ENCODE data around the gene NDUFV1. TPM values are rescaled to one million over a fixed set of nuclear protein-coding genes. Genes with fewer than 3 reads are reported as not detected.
A peak's percentile ranks its signal among the peaks of the same experiment; 100 is the strongest.
"Not testable (repeated sequence)": the region's sequence is repeated elsewhere in the genome, so short reads cannot be mapped to it uniquely, and the experiment has no call there.

NDUFV1 gene
- total RNA-seq, 1 donor from 2014 or later, result 202 TPM

DNA sequence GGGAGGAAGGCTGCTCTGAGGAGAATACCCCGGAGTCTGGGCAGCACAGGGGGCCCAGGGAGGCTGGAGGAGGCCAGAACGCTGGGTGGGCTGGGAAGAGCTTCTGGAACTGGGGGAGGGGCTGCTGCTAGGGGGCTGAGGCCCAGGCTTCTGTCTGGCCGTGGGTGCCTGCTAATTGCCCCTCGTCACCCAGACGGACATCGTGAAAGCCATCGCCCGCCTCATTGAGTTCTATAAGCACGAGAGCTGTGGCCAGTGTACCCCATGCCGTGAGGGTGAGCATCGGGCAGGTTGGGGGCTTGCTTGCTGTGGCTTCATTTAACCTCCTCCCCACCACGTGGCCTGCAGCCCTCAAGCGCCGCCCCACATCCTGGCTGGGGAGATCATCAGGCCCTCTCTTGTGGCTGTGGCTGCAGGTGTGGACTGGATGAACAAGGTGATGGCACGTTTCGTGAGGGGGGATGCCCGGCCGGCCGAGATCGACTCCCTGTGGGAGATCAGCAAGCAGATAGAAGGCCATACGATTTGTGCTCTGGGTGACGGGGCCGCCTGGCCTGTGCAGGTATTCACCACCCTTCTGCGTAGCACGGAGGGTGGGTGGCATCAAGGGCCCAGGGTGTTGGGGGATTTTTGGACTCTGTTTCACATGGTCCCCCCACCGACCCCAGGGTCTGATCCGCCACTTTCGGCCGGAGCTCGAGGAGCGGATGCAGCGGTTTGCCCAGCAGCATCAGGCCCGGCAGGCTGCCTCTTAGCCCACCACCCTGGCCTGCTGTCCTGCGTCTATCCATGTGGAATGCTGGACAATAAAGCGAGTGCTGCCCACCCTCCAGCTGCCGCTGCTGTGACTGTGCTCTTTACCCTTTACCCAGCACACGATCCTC, 5.2 kb downstream of the NDUFV1 start:
- DNase-seq (ENCODE audit: low spot score), result no peak

DNA sequence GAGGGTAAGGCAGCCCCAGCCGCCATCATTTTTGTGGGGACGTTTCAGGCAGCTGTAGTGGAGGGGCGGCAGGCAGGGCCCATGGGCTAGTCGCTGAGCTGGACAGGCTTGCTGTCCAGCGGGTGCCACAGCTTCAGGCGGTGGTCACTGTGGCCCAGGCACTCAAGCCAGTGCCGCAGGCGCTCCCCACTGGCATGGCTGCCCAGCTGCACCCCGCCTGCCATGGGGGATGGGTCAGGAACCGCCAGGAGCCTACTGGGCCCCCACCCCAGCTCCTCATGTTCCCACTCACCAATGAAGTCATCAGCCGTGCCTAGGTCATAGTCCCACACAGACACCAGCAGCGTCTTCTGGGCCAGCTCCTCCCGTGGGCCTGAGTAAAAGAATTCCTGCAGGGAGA, 6.0 kb downstream of the NDUFV1 start:
- DNase-seq (ENCODE audit: low spot score), result no peak

DNA sequence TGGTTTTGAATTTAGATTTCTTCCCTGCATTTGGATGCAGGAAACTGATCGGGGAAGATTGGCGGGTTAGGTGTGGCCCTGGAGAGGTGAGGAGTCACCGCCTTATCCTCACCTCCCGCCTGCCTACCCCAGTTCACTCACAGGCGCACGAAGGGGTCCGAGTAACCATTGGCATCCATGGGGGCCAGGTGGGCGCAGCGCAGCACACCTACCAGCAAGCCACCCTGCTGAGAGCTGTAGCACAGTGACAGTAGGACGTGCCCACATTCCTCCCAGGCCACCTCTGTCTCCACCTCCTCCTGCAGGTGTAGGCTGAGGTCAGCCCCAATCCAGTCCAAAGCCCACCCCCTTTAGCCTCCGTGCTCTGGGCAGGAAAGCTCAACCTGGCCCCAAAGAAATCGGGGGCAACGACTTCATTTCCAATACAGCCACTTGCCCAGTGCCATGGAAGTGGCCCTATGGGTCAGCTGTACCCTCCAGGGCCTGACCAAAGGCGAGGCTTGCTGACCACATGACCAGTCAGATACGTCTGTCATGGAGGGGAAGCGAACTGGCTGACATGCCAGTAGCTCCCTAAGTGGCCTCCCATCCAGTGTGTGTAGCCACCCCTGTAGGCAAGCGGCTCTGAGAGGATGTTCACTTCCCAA, 6.7 kb downstream of the NDUFV1 start:
- DNase-seq (ENCODE audit: low spot score), result no peak

DNA sequence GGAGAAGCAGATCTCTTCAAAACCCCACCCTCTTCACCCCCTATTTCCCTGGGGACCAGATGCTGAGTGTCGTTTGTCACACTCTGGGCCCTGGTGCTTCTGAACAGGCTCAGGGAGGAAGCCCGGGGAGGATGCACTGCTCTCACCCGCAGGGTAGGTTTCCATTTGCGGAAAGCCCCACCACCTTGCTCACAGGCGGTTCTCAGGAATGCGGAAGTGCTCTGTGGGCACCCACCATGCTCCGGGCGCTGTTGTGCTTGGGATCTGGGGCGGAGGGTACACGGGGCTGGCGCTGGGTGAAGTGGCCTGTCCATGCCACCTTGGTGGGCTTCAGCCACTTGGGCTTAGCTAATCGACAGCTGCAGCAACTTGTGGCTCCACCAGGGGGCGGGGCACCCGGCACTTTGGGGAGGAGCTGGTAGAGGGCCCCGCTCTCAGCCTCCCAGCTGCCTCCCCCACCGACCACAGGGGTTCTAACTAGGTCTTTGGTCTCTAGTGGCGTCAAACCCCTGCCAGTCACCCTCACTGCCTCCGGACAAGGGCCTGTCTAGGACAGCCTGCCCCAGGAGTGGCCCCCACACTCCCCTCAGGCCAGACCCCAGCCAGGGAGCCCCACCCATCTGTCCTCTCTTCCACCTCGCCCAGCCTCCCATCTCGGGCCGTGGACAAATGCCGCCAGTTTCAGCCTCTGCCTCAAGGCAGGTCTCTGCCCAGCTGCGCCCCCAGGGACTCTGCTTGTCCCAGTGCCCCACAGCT, 7.4 kb downstream of the NDUFV1 start:
- DNase-seq (ENCODE audit: low spot score), result peak; percentile 60

DNA sequence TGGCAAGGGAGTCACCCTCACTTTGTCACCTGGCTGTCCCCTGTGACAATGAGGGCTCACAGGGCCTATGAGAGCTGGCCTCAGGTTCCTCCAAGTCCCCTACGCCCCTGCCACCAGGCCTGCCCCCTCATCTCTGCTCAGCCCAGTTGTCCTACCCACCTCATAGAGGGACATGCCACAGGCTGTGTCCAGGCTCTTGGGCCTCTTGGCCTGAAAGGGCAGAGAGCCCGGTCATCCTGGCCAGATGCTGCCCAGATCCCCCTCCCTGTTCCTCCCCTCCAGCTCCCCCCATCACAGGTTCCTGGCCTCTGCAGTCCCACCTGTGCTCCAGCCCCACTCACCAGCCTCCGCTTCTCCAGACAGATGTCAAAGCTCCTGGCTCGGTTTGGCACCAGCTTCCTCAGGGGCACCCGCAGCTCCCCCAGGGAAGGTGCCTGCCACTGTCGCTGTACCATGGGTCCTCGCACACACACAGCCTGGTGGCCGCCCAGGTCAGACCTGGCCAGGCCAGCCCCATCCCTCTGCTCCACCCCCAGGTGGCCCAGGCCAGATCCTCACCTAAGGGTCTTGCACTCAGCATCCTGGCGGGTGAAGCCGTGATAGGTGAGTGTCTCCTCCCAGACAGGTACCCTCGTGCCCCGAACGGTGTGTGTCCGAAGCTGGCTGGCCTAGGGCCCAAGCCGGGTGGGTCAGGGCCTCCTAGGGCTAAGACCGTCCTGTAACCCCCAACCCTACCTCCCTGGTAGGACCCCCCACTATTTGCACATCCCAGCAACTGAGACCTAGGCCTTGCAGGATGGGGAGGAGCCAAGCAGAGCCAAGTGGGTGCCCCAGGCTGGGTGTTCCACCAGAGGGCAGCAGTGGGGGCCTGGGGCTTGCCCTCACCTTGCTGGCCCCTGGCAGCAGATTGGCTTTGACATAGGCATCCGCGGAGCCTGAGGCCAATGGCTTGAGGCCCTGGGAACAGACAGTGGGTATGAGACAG, 8.3 kb downstream of the NDUFV1 start:
- DNase-seq (ENCODE audit: low spot score), result no peak

DNA sequence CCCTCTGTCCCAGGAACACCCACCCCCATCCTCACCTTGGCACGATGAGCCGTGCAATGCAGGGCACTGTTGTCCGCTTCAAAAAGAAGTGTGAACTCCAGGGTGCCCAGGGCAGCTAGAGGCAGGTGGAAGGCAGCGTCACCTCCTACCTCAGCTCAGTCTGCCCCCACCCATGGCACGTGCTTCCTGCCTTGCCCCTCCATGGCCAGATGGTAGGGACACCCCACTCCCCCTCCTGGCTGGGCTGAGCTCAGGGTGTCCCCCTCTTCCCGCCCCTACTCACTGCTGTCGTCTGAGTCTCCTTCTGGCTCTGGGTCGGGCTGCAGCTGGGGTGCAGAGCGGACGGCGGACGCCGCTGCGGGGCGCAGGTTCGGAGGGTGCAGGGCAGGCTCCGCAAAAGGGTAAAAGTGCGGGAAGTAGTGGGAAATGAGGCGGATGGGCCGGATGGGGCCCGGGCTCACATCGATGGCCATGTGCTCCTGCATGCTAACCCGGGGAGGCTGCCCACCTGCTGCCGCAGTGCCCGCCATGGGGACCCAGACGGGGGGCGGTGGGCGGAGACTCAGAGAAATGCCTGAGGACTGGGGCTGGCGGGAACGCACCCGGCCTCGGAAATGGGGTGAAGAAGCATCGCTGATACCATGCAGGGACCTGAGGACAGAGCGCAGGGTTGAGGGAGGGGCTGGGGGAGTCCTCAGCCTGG, 9.1 kb downstream of the NDUFV1 start:
- no peak for DNase-seq (ENCODE audit: low spot score)

DNA sequence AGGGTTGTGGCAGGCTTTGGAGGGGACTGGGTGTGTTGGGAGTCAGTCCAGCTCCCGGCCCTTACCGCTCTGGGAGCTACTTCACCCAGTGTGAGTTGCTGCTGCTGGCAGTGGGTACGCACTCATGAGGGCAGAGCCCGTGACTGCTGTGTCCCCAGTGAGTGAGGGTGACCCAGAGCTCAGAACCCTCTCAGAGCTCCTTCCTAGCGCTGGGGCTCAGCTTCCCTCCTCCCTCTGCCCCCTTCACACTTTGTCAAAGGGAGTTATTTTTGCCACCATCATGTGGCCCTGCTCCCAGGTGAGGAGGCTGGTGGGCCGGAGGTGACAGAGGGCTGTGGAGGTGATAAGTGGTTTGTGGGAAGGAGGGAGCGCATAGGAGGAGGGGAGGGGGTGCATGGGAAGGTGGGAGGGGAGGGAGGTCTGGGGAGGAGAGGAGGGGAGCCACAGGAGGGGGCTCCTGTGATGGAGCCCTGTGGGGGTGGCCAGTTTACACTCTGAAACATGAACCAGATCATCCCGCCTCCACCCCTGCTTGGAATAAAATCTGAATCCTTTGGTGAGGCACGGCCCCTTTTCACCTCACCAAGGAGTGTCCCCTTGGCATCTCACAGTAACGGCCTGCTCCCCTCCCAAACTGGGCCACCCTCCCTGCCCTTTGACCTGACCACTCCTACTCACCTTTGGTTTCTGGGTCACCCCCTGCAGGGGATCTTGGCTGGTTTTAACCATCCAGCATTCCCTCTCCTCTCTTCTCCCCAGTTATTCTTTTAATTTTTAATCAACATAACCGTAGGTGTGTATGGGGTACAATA, 9.9 kb downstream of the NDUFV1 start:
- peak; percentile 9 for DNase-seq (ENCODE audit: low spot score)

DNA sequence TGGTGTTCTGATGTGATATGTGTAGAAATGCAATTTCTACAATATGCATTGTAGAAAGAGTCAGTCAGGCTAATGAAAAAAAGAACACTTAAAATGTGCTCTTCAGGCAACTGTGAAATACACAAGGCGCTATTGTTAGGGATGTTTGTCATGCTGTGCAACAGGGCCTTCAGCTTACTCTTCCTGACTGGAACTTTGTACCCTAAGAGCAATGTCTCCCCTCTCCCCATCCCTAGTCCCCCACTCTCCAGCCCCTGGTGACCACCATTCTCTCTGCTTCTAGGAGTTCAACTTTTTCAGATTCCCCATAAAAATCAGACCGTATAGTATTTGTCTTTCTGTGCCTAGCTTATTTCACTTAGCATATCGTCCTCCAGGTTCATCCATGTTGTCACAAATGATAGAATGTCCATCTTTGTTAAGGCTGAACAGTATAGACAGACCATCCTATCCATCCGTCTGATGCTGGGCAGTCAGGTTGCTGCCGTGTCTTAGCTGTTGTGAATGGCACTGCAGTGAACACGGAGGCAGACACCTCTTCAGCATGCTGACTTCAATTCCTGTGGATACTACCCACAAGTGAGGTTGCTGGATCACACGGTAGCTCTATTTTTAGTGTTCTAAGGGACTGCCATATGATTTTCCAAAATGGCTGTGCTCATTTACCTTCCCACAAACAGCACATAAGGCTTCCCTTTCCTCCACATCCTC, 10.7 kb downstream of the NDUFV1 start:
- no peak for DNase-seq (ENCODE audit: low spot score)

DNA sequence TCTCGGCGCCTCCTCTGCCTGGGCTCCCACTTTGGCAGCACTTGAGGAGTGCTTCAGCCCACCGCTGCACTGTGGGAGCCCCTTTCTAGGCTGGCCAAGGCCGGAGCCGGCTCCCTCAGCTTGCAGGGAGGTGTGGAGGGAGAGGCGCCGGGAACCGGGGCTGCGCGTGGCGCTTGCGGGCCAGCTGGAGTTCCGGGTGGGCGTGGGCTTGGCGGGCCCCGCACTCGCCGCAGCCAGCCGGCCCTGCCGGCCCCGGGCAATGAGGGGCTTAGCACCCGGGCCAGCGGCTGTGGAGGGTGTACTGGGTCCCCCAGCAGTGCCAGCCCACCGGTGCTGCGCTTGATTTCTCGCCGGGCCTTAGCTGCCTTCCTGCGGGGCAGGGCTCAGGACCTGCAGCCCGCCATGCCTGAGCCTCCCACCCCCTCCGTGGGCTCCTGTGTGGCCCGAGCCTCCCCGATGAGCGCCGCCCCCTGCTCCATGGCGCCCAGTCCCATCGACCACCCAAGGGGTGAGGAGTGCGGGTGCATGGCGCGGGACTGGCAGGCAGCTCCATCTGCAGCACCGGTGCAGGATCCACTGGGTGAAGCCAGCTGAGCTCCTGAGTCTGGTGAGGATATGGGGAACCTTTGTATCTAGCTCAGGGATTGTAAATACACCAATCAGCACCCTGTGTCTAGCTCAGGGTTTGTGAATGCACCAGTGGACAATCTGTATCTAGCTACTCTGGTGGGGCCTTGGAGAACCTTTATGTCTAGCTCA, 12.3 kb downstream of the NDUFV1 start:
- DNase-seq (ENCODE audit: low spot score), result not testable (repeated sequence)

DNA sequence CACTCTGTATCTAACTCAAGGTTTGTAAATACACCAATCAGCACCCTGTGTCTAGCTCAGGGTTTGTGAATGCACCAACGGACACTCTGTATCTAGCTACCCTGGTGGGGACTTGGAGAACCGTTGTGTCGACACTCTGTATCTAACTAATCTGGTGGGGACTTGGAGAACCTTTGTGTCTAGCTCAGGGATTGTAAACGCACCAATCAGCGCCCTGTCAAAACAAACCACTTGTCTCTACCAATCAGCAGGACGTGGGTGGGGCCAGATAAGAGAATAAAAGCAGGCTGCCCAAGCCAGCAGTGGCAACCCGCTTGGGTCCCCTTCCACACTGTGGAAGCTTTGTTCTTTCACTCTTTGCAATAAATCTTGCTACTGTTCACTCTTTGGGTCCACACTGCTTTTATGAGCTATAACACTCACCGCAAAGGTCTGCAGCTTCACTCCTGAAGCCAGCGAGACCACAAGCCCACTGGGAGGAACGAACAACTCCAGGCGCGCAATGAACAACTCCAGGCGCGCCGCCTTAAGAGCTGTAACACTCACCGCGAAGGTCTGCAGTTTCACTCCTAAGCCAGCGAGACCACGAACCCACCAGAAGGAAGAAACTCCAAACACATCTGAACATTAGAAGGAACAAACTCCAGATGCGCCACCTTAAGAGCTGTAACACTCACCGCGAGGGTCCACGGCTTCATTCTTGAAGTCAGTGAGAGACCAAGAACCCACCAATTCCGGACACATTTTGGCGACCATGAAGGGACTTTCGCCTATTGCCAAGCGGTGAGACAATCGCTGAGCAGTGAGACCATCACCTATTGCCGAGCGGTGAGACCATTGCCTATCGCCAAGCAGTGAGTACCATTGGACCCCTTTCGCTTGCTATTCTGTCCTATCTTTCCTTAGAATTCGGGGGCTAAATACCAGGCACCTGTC, 13.2 kb downstream of the NDUFV1 start:
- not testable (repeated sequence) for DNase-seq (ENCODE audit: low spot score)

DNA sequence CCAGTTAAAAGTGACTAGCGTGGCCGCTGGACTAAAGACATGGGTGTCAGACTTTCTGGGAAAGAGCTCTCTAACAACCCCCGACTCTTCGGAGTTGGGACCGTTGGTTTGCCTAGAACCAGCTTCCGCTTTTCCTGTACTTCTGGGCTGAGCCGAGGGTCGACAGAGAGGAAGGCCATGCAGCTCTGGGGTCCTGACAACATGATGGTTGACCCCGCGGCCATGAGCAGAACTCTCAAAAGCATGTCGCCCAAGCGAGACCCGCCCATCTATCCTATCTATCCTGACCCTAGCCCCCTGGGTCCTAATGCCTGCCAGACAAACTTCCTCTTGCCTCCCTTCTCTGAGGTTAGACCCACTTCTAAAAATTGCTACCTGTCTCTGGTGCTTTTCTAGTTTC, 13.9 kb downstream of the NDUFV1 start:
- not testable (repeated sequence) for DNase-seq (ENCODE audit: low spot score)

DNA sequence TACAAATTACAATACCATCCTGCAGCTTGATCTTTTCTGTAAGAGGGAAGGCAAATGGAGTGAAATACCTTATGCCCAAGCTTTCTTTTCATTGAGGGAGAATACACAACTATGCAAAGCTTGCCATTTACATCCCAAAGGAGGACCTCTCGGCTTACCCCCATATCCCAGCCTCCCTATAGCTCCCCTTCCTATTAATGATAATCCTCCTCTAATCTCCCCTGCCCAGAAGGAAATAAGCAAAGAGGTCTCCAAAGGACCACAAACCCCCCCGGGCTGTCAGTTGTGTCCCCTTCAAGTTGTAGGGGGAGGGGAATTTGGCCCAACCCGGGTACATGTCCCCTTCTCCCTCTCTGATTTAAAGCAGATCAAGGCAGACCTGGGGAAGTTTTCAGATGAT, 15.2 kb downstream of the NDUFV1 start:
- DNase-seq (ENCODE audit: low spot score), result not testable (repeated sequence)

DNA sequence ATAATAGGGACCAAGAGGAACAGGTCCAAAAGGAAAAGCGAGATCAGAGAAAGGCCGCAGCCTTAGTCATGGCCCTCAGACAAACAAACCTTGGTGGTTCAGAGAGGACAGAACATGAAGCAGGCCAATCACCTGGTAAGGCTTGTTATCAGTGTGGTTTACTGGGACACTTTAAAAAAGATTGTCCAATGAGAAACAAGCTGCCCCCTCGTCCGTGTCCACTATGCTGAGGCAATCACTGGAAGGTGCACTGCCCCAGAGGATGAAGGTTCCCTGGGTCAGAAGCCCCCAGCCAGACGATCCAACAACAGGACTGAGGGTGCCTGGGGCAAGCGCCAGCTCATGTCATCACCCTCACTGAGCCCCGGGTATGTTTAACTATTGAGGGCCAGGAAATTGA, 16.2 kb downstream of the NDUFV1 start:
- not testable (repeated sequence) for DNase-seq (ENCODE audit: low spot score)

DNA sequence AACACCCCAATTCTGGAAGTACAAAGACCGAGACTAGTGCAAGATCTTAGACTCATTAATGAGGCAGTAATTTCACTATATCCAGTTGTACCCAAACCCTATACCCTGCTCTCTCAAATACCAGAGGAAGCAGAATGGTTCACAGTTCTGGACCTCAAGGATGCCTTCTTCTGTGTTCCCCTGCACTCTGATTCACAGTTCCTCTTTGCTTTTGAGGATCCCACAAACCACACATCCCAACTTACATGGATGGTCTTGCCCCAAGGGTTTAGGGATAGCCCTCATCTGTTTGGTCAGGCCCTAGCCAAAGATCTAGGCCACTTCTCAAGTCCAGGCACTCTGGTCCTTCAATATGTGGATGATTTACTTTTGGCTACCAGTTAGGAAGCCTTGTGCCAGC, 17.1 kb downstream of the NDUFV1 start:
- DNase-seq (ENCODE audit: low spot score), result not testable (repeated sequence)

DNA sequence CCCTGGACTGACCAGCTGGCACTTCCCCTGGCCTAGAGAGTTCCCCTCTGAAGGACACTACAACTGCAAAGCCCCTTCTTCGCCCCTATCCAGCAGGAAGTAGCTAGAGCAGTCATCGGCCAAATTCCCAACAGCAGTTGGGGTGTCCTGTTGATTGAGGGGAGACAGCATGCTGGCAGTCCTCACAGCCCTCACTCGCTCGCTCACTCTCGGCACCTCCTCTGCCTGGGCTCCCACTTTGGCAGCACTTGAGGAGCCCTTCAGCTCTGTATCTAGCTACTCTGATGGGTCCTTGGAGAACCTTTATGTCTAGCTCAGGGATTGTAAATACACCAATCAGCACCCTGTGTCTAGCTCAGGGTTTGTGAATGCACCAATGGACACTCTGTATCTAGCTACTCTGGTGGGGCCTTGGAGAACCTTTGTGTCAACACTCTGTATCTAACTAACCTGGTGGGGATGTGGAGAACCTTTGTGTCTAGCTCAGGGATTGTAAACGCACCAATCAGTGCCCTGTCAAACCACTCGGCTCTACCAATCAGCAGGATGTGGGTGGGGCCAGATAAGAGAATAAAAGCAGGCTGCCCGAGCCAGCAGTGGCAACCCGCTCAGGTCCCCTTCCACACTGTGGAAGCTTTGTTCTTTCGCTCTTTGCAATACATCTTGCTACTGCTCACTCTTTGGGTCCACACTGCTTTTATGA, 19.5 kb downstream of the NDUFV1 start:
- not testable (repeated sequence) for DNase-seq (ENCODE audit: low spot score)

DNA sequence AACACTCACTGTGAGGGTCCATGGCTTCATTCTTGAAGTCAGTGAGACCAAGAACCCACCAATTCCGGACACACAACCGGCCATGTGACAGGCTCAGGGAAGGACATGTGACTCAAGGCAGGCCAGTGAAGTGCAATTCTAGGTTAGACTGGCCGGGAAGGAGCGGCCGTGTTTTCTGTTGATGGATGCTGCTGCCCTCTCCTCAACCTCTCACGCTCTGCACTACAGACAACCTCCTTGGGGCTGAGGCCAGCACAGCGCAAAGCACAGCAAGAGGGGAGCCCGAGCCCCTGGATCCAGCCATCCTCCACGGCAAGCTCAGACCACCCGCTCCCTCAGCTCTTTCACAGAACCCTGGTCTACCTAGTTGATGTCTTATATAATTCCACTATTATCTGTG, 20.2 kb downstream of the NDUFV1 start:
- DNase-seq (ENCODE audit: low spot score), result no peak

DNA sequence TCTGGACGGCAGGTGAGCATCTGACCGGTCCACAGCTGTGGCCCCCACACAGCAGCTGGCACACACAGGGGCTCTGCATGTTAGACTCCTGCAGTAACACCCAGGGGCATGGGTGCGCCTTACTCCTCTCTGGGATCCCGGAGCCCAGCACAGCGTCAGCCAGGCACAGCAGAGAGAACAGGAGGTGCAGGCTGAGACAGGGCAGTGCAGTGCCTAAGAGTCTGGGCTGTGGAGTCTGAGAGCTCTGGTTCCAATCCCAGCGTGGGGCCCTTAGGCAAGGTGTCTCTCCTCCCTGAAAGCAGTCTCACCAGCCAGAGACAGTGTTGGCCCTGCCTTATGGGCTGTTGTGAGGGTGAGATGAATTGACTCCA, 20.7 kb downstream of the NDUFV1 start:
- no peak for DNase-seq (ENCODE audit: low spot score)

Data from mucosa of gallbladder (tissue), 1 donor.